Activated CD8-positive, alpha-beta memory T cell treated with anti-CD3 and anti-CD28 coated beads for 4 hours (primary cell): ENCODE data around the gene GLG1.
"Not testable (repeated sequence)": the region's sequence is repeated elsewhere in the genome, so short reads cannot be mapped to it uniquely, and the experiment has no call there.

ENCODE experiments used
- DNase-seq, 2 donors: peaks; one replicate each; pipeline ENCODE4 v3.0.0-alpha.2; 2020; ENCODE audit warnings: low read depth in 2 of 2

Gene GLG1

GRCh38 chr16:74409185-74409981 is 197.5 kb downstream of the GLG1 start:
- not testable (repeated sequence) for DNase-seq

- DNase-seq: not testable (repeated sequence)
These were observed 199.6 kb downstream of the GLG1 start for GRCh38 chr16:74407362-74407705.

DNA sequence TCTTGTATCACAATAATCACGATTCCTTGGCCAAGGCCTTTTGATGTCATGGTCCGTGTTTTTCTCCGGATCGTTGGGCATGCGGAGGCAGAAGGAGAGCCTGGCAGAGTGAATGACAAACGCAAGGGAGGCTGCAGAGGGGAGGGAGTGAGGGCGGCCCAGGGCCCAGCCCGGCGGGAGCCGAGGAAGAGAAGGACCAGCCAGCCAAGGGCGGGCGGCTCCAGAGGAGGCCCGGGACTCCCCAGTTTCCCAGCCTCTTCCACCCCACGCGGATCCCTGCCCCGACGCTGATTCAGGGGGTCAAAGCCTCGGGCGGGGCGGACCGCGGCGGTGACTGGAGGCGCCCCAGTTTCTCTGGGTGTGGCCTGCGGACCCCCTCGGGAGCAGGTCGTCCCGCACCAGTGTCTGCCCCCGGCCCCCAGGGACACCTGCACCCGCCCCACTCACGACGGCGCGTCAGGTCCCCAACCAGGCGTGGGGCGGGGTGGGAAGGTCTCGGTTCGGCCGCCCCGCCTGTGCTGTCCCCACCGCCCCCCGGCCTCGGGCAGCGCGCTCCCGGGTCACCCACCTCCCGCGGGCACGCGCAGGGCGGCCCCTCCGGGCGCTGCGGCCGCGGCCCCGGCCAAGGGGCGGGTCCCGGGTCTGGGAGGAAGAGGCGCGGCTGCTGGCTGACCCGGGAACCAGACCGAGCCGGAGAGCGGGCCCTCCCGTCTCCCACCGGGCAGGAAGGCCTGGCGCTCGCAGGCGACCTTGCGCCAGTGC is 200.1 kb downstream of the GLG1 start:
- DNase-seq: not testable (repeated sequence)

DNA sequence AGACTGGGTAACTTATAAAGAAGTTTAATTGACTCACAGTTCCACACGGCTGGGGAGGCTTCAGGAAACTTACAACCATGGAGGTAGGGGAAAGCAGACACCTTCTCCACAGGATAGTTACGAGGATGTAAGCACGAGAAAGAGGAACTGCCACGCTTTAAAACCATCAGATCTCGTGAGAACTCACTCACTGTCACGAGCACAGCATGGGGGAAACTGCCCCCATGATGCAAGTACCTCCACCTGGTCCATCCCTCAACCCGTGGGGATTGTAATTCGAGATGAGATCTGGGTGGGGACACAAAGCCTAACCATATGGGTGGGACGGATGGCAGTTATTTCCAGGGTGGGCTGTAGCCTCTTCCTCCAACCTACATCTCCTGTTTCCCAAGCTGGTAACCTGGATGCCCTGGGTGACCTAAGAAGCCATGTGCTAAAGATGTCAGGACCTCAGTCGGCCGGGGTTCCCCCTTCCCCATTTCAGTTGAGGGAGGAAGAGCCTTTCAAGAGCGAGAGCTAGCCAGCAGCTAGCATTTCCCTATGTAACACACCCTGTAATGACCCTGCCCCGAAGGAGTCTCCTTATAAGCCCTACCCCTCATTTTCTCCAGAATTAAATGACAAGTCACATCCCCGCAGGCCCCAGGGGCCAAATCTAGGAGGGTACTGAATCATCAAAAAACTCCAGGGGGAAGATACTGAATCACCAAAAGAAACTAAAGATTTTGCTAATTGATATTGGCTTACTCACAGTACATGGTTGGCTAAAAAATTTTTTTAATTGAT is 202.6 kb downstream of the GLG1 start:
- DNase-seq: not testable (repeated sequence)

DNA sequence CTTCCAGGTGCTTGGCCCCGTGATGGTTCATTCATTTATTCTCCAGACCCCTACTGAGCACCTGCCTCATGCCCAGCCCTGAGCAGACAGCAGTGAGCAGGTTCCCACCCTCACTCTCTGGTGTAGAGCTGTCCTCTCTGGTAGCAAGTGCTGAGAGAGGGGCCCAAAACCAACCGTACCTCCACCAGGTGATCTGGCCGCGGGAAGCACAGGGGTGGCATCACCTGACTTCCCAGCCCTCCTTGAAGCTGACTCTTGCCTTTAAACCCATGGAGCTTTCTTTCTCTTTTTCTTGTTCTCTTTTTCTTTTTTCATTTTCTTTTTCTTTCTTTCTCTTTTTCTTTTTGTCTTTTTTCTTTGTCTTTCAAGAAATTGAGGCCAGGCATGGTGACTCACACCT is 206.7 kb downstream of the GLG1 start:
- not testable (repeated sequence) for DNase-seq

DNA sequence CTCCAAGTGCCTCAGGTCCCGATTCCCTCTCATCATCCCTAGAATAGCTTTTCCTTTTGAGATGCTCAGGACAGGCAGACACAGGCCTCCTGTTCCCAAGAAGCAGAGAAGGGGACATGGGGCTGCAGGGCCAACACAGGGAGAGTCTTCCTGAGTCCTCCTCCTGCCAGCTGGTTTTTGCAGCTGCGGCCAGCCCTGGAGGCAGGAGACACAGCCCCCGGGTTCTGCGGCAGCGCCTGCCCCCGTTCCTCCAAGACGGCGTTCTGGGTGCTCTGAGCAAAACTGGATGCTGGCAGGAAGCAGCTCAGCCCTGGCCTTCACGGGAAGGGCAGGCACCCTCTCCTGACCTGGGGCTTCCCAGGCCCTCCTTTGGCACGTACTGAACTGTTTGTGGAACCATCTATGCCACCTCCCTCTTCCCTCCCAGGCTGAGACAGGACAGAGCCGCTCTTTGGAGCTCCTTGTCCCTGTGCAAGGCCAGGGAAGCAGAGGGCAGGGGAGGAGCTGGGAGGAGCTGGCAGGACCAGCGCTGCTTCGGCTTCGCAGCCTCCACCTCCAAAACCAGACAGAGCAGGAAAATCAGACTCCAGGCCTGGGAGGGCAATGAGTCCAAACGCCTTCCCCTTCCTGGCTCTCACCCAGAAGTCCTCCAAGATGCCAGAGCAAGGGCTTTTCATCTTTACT is 208.6 kb downstream of the GLG1 start:
- not testable (repeated sequence) for DNase-seq
